Measurements from ENCODE around the gene GLRX.

GRCh38 chr5:95812074-95812471, 10.5 kb downstream of the GLRX start:
- TF ChIP-seq CBX2 (IDR thresholded peaks at IDR 0.05; ENCODE audit: borderline replicate concordance, low read depth) = no peak
- TF ChIP-seq CTCF (IDR thresholded peaks at IDR 0.05) = no peak
- TF ChIP-seq GATA3 (IDR thresholded peaks at IDR 0.05; ENCODE audit: borderline replicate concordance) = no peak

Data from A549 (cell line).